Activated T-helper 1 cell treated with anti-CD3 and anti-CD28 coated beads, Interleukin-2, amount 50 U/mL, for 16 hours (primary cell): ENCODE data around the gene SLC25A39.

Source experiments
- DNase-seq, 2 donors: peaks; one replicate each; pipeline ENCODE4 v3.0.0-alpha.2; 2020; ENCODE audit warnings: low read depth in 1 of 2, low spot score in 1 of 2

SLC25A39 gene

GRCh38 chr17:44280392-44280937 is 44.2 kb downstream of the SLC25A39 start:
- no peak for DNase-seq

- no peak for DNase-seq
These were observed 44.8 kb downstream of the SLC25A39 start for GRCh38 chr17:44279666-44280391.

GRCh38 chr17:44279346-44279665 is 45.3 kb downstream of the SLC25A39 start:
- no peak for DNase-seq

GRCh38 chr17:44277976-44278375 is 46.6 kb downstream of the SLC25A39 start:
- no peak for DNase-seq

GRCh38 chr17:44273607-44274006 is 51.0 kb downstream of the SLC25A39 start:
- no peak for DNase-seq

GRCh38 chr17:44272954-44273353 is 51.7 kb downstream of the SLC25A39 start:
- DNase-seq = no peak

- DNase-seq = no peak
These were observed 52.2 kb downstream of the SLC25A39 start for GRCh38 chr17:44272321-44272951.
